Stomach (tissue), 4 donors: Measurements from ENCODE around the gene ALPG.
"Not testable (repeated sequence)": the region's sequence is repeated elsewhere in the genome, so short reads cannot be mapped to it uniquely, and the experiment has no call there.

ENCODE experiments used
- CTCF ChIP-seq, 7 experiments: fragments of 450-650 bp in 4 of 7; fragments of 200-600 bp in 3 of 7; sonication (generic) in 3 of 7; IDR thresholded peaks; one replicate each; pipeline ENCODE4 v1.5.1; 2016 to 2019; ENCODE audit warnings: antibody characterized with exemption in 7 of 7, control low read depth in 2 of 7, mild to moderate bottlenecking in 1 of 7
- EP300 ChIP-seq: sonication (generic); formaldehyde crosslinking; IDR thresholded peaks from one replicate; pipeline ENCODE4 v1.6.1; 2017; ENCODE audit warnings: antibody characterized with exemption
- POLR2A ChIP-seq, 4 donors: fragments of 450-650 bp; IDR thresholded peaks; one replicate each; pipeline ENCODE4 v1.6.1; 2016; ENCODE audit warnings: antibody characterized with exemption in 4 of 4, control low read depth in 2 of 4, mild to moderate bottlenecking in 1 of 4, moderate library complexity in 1 of 4

GRCh38 chr2:232443047-232443446 lies 36.4 kb downstream of the ALPG start:
- not testable (repeated sequence) for TF ChIP-seq CTCF (IDR thresholded peaks at IDR 0.05); EP300; POLR2A (IDR thresholded peaks at IDR 0.05)
